Mammary epithelial cell (primary cell): ENCODE data around the gene ARX.

Experiments used
- EZH2 ChIP-seq: IDR thresholded peaks from 2 replicates; pipeline ENCODE4 v1.6.1; 2012; ENCODE audit warnings: low read length, inconsistent platforms, borderline replicate concordance
- TF ChIP-seq, protein P1 (sequence below), 2 donors: IDR thresholded peaks in 1 of 2; conservative IDR thresholded peaks in 1 of 2; 2 replicates each; pipeline ENCODE4 v1.5.1; 2011 to 2012; ENCODE audit warnings: inconsistent platforms in 2 of 2, low read length in 2 of 2, mild to moderate bottlenecking in 2 of 2, control low read depth in 1 of 2, low read depth in 1 of 2; ENCODE audit not compliant: insufficient read depth in 1 of 2; ENCODE audit errors: extremely low read depth in 1 of 2

DNA sequence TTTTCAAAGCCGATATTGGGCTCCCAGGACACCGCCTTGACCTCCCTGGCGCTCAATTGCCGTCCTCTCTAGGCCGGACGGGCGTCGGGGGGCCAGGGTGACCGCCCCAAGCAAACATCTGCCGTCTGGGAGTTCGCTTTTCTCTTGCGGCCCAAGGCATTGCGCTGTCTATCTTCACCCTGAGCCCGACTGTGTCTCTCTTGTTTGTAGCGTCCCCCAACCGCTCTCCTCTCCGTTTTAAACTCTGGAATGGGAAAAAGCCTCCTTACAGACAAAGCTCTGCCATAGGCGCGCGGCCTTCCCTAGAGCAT lies 551 bp upstream of the ARX start:
- TF ChIP-seq, protein P1, sequence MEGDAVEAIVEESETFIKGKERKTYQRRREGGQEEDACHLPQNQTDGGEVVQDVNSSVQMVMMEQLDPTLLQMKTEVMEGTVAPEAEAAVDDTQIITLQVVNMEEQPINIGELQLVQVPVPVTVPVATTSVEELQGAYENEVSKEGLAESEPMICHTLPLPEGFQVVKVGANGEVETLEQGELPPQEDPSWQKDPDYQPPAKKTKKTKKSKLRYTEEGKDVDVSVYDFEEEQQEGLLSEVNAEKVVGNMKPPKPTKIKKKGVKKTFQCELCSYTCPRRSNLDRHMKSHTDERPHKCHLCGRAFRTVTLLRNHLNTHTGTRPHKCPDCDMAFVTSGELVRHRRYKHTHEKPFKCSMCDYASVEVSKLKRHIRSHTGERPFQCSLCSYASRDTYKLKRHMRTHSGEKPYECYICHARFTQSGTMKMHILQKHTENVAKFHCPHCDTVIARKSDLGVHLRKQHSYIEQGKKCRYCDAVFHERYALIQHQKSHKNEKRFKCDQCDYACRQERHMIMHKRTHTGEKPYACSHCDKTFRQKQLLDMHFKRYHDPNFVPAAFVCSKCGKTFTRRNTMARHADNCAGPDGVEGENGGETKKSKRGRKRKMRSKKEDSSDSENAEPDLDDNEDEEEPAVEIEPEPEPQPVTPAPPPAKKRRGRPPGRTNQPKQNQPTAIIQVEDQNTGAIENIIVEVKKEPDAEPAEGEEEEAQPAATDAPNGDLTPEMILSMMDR (conservative IDR thresholded peaks at IDR 0.05 in 1 of 2, IDR thresholded peaks at IDR 0.05 in 1 of 2; ENCODE audit: extremely low read depth in 1 of 2, insufficient read depth in 1 of 2, low read depth in 1 of 2, low read length in 2 of 2): no peak
- no peak for TF ChIP-seq EZH2
